Astrocyte of the spinal cord (primary cell): ENCODE measurements around the gene SEC14L1.
"Not testable (repeated sequence)": the region's sequence is repeated elsewhere in the genome, so short reads cannot be mapped to it uniquely, and the experiment has no call there.

Source experiments
- DNase-seq: peaks from one replicate; pipeline ENCODE4 v3.0.0; 2011; ENCODE audit warnings: low read depth, low spot score
- H3K4me3 ChIP-seq: 2 replicates; pipeline ENCODE4 v1.5.1; 2011; ENCODE audit warnings: low read depth, mild to moderate bottlenecking, low read length, moderate library complexity
- CTCF ChIP-seq: IDR thresholded peaks from 2 replicates; pipeline ENCODE4 v1.5.1; 2012; ENCODE audit warnings: low read depth, mild to moderate bottlenecking, low read length, inconsistent platforms
- in situ Hi-C: cut with HindIII; loops from 2 replicates; pipeline ENCODE4 v1.10.0; 2017; ENCODE audit warnings: low sequenced_read_pairs

Gene SEC14L1

GRCh38 chr17:77248216-77249114 lies 107.7 kb downstream of the SEC14L1 start:
- no peak for TF ChIP-seq CTCF
- H3K4me3 ChIP-seq, result no peak overlapping the region
- in situ Hi-C loops, result no loop called here
- no peak for DNase-seq

- no peak for DNase-seq
- in situ Hi-C loops, result no loop called here
- TF ChIP-seq CTCF, result no peak
- no peak overlapping the region for H3K4me3 ChIP-seq
These were observed 110.9 kb downstream of the SEC14L1 start for GRCh38 chr17:77251622-77252183.

- H3K4me3 ChIP-seq, in situ Hi-C loops: not testable (repeated sequence)
- peak; percentile 43 for DNase-seq
These were observed 111.5 kb downstream of the SEC14L1 start for GRCh38 chr17:77252306-77252705.

GRCh38 chr17:77253611-77254051 lies 112.9 kb downstream of the SEC14L1 start:
- H3K4me3 ChIP-seq, result no peak overlapping the region
- in situ Hi-C loops, result no loop called here
- no peak for TF ChIP-seq CTCF
- DNase-seq, result no peak

- in situ Hi-C loops, result no loop called here
- no peak overlapping the region for H3K4me3 ChIP-seq
- DNase-seq, result peak; percentile 75
- no peak for TF ChIP-seq CTCF
These were observed 114.4 kb downstream of the SEC14L1 start for GRCh38 chr17:77254951-77255825.

GRCh38 chr17:77255970-77256369 lies 115.2 kb downstream of the SEC14L1 start:
- H3K4me3 ChIP-seq, in situ Hi-C loops, DNase-seq: not testable (repeated sequence)

- in situ Hi-C loops, result no loop called here
- DNase-seq, result no peak
- no peak overlapping the region for H3K4me3 ChIP-seq
- no peak for TF ChIP-seq CTCF
These were observed 115.9 kb downstream of the SEC14L1 start for GRCh38 chr17:77256710-77257109.
